GM04503 (cell line): ENCODE results near the gene ADGRA3.

Experiments used
- DNase-seq: peaks from one replicate; pipeline ENCODE4 v3.0.0-alpha.2; 2012; ENCODE audit warnings: low read depth

Gene ADGRA3, protein sequence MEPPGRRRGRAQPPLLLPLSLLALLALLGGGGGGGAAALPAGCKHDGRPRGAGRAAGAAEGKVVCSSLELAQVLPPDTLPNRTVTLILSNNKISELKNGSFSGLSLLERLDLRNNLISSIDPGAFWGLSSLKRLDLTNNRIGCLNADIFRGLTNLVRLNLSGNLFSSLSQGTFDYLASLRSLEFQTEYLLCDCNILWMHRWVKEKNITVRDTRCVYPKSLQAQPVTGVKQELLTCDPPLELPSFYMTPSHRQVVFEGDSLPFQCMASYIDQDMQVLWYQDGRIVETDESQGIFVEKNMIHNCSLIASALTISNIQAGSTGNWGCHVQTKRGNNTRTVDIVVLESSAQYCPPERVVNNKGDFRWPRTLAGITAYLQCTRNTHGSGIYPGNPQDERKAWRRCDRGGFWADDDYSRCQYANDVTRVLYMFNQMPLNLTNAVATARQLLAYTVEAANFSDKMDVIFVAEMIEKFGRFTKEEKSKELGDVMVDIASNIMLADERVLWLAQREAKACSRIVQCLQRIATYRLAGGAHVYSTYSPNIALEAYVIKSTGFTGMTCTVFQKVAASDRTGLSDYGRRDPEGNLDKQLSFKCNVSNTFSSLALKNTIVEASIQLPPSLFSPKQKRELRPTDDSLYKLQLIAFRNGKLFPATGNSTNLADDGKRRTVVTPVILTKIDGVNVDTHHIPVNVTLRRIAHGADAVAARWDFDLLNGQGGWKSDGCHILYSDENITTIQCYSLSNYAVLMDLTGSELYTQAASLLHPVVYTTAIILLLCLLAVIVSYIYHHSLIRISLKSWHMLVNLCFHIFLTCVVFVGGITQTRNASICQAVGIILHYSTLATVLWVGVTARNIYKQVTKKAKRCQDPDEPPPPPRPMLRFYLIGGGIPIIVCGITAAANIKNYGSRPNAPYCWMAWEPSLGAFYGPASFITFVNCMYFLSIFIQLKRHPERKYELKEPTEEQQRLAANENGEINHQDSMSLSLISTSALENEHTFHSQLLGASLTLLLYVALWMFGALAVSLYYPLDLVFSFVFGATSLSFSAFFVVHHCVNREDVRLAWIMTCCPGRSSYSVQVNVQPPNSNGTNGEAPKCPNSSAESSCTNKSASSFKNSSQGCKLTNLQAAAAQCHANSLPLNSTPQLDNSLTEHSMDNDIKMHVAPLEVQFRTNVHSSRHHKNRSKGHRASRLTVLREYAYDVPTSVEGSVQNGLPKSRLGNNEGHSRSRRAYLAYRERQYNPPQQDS (N-terminal part only)

DNA sequence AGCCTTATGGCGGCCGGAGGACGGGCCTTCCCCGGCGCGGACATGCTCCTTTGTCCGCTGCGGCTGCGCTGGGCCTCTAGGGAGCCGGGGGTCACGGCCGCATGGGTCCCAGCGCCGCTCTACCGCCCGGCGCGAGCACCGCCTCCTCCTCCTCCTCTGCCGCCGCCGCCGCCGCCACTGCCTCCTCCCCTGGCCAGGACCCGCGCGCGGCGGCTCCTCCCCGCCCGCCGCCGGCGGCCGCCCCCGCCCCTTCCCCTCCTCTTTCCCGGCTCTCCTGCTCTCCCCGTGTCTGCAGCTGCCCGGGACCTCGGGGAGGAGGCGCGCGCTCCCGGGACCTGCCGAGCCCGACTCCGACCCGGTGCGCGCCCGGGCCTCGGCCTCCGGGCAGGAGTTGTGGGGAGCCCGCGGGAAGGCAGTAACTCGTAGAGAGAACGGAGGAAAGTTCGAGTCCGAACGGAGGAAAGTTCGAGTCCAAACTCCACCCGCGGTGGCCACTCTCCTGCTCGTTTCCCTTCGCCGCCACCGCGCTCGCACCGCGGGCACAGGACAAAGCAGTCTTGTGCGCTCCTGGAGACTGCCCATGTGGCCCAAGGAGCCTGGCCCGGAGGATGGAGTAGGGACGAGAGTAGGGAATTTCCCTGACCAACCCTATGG, at the start of gene ADGRA3:
TSS of gene ADGRA3 (minus strand) at position 179 of the 654 bp plus-strand sequence. CDS start 282 bp downstream, outside the sequence.
- no peak for DNase-seq

DNA sequence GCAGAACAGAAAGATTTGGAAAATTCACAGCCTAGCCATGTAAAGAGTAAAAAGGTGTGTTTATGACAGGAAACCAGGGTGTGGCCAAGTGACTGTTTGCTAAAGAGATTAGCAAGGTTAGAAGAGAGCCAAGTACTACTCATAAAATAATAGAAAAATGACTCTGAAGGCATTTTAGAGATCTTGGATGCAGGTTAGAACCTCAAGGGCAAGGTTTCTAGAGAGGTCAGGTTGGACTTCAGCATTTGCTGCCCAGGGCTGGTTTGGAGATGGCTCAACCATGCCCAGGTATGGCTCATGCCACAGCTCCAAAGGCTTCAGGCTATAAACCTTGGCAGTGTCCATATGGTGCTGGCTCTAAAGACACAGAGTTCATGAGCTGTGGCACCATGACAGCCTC, 40.6 kb upstream of the ADGRA3 start:
- no peak for DNase-seq

DNA sequence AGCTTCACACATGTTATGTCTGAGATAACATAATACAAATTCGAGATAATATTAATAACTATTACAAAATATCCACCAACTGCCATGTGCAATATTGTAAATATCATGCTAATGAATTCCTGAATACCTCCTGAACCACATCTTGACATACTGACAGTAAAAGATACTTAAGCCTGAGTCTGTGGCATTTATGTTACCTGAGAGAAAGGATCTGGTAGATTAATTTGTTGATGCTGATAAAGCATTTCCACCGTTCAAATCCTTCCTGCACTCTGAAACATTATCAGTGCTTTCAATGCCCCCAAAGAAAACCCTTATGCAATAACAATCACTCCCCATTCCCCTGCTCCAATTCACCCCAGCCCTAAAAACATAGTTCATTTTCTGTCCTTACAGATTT, 38.8 kb upstream of the ADGRA3 start:
- no peak for DNase-seq

DNA sequence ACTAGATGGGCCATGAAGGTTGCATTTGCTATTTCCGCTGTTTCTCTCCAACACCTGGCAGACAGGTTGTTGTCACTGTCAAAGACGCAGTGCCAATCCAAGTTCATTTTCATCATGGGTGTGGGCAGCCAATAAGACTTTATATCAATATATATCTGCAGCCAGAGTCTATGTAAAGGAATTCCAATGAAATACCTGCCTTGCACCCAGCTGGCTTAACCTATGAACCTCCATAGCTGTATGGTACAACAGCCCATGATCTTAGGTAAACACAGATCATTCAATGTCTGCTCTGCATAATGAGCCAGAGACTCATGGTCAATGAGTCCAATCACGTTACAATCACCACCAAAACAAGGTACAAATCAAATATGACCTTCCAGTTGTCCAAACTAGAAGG, 37.7 kb upstream of the ADGRA3 start:
- DNase-seq = no peak

DNA sequence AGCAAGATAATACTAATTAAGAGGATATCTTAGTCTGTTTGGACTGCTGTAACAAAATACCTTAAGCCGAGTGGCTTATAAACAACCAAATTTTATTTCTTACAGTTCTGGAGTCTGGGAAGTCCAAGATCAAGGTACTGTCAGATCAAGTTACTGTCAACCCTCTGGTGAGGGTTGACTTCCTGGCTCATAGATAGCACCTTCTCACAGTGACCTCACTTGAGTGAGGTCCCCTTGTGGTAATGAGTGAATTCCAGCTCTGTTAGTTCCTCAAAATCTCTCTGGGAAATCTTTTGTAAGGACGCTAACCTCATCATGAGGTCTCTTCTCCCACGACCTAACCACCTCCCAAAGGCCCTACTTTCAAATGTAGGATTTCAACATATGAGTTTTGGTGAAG, 36.9 kb upstream of the ADGRA3 start:
- DNase-seq = no peak

DNA sequence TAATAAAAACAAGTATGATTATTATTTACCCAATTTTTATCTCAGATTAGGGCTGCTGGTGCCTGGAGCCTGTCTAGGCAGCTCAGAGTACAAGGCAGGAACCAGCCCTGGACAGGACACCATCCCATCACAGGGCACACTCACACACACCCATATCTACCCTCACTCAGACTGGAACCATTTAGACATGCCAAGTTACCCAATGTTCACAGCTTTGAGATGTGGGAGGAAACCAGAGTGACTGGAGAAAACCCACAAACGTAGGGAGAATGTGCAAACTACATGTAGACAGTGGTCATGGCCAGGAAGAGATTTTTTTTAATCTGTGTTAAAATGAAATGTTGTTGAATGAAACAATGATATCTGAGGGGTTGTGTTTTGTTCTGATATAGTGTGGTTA, 35.7 kb upstream of the ADGRA3 start:
- no peak for DNase-seq

DNA sequence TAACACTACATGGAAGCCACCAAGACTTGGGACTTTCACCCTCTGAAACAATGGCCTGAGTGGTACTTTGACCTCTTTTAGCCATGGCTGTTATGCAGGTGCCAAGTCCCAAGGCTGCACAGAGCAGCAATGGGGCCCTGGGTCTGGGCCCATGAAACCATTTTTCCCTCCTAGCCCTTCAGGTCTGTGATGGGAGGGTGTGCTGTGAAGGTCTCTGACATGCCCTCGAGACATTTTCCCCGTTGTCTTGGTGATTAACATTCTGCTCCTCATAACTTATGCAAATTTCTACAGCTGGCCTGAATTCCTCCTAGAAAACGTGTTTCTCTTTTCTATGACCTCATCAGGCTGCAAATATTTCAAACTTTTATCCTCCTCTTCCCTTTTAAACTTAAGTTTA, 30.4 kb upstream of the ADGRA3 start:
- no peak for DNase-seq

DNA sequence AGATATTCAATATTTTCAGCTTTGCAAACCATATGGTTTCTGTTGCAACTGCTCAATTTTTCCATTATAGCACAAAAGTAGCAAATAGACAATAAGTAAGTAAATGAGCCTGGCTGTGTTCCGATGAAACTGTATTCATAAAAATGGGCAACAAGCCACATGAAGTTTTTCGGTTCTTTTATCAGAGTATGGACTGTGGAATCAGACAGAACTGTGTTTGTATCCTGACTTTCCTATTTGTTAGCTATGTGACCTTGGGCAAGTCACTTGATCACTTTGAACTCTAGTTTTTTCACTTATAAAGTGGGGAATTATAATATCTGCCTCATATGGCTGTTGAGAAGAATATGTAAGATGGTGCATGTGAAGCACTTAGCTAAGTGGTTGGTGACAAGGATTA, 23.4 kb upstream of the ADGRA3 start:
- no peak for DNase-seq

DNA sequence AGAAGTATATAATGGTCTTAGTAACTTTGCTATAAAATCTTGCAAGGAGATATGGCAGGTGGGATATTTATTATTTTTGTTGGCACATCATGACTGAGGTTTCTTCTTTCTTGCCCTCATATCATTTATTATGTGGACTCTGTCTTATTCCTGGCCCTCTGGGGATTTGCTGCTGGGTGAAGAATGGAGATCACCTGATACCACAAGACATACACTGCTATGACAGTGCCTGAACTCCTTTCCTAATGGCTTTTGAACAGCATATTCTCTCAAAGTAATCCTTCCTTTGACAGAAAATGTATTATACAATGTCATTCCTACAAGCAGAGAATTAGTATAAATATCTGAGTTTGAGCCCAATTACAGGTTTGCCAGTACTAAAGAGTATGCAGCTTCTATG, 22.0 kb upstream of the ADGRA3 start:
- DNase-seq = no peak

DNA sequence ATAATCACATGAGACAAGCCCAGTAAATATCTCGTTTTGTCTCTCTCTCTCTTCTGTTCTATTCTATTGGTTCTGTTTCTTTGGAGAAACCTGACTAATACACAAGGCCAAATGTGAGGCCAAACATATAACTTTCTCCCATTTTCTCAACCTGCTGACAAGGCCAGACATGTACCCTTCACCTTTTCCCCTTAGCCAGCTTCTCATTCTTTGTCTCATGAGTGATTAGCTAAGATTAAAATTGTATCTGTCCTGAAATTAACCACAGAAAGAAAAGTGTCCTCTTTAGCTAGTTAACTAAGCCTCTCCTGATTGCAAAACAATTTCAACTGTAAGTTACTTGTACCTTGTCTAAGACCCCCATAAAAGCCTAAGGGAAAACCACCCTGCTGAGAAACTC, 18.5 kb upstream of the ADGRA3 start:
- no peak for DNase-seq

DNA sequence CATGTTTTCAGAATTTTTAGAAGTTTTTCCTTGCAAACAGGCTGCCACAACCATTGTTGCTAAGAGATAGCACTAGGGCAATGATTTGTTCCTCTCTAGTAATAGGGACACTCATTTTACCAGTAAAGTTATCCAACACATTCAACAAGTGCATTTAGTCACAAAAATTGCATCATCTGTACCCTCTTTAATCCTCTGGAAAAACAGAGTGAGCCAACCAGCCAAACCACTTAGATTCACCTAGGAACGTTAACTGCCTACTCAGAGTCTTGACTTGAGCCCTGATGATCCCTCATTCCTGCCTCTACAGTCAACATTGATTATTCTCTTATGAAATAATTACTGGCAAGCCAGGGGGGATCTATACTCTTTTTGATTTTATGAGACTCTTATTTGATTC, 17.0 kb upstream of the ADGRA3 start:
- DNase-seq = no peak

DNA sequence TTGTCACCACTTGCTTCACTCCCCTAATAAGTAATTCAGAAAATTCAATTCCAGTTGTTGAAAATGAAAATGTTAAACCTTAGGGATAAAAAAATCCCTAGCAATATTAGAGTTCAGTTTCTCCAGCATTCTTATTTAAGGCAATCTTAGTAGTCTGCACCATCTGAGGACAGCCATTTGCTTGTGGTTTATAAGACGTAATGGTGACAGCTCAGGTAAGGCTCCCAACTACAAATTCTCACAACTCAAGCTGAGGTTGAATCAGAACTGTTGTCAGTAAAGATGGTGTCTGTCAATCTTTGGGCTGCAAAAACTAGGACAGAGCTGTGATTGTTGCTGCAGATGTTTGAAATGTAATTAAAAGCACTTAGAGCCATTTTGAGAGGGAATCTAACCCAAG, 16.3 kb upstream of the ADGRA3 start:
- no peak for DNase-seq

DNA sequence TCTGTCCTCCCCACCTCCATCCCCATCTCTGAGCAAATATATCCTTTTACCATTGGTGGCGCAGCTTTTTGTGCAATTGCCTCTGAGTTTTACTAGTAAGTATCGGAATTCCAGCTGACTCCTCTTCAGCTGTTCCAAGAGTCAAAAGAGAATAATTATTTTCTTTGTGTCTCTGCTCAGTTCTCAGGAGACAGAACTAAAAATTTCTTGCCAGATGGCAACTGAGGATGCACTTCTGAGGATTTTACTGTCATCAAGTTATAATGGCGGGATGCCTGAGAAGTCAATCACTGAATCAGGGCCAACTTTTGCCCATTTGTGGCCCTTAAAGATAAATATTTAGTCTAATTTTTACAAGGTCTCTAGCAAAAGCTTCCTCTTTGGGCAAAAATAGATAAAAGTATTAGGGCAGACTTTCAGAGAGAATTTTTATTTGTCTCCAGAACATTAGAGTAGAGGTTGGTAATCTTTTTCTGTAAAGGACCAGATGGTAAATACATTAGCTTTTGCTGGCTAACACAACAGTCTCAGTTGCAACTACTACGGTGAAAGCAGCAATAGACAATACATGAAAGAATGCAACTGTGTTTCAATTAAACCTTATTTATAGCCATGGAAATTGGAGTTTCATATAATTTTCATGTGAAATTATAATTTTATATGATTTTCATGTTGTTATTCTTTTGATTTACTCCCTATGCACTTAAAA, 15.6 kb upstream of the ADGRA3 start:
- DNase-seq = no peak

DNA sequence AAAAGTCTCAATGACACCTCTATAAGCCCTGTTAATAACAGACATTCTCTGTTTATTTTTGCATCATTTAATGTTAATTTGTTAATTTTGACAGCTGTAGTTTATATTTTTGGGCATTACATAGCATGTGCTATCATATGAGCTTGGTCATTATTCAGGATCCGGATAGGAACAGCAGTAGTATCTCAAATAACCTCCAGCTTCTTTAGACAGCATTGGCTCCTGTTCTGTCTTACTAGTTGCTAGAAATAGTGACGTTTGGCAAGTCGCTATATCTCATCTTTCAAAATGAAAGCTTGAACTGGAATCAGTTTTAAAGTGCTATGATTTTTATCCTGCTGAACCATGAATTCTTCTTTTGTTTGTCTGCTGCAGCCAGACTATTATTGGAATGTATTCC, 9.0 kb upstream of the ADGRA3 start:
- DNase-seq = no peak

DNA sequence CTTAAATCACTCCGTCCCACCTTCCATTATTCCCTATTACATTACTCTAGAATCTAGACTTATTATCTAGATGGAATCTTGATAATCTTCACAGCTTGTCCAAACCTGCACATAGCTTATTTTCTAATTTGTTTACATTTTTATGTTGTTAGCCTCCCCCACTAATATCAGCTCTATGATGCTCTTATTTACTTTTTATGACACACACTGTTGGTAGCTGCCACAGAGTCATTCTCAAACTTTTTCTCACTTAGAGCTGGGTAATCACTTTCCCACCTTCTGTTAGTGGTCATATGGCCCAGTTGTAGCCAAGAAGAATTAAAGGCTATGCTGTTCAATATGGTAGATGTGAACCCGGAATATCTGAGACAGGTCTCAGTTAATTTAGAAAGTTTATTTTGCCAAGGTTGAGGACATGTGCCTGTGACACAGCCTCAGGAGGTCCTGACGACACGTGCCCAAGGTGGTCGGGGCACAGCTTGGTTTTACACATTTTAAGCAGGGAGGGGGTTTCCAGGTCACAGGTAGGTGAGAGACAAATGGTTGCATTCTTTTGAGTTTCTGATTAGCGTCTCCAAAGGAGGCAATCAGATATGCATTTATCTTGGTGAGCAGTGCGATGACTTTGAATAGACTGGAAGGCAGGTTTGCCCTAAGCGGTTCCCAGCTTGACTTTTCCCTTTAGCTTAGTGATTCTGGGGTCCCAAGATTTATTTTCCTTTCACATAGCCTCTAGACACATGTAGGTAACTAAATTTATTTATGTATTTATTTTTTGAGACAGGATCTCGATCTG, 7.0 kb upstream of the ADGRA3 start:
- DNase-seq = no peak

DNA sequence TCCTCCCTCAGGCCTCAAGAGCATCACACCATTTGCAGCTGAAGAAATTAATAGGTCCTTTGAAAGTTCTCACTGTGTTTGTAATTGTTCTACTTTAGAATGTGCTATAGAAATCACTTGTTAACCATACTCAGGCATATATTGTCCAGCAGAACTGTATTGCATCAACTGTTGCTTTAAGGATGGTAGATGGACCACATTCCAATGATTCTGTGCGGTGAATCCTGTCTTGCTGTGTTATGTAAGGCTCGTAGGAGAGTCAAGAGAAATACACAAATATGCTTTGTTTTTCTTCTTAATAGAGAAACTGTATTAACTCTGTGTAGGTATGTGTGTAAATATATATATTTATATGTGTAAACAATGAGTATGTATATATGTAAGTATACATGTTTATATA, 6.3 kb upstream of the ADGRA3 start:
- no peak for DNase-seq

DNA sequence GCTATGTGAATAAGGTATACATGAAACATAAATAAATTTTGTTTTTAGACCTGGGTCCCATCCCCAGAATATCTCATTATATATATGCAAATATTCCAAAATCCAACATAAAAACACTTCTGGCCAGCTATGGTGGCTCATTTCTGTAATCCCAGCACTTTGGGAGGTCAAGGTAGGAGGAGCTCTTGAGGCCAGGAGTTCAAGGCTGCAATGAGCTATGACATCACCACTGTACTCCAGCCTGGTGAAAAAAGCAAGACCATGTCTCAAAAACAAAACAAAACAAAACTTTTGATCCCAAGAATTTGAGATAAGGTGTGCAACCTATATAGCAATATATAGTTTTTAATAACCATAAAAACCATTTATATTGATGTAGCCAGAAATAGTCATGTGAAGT, 5.4 kb upstream of the ADGRA3 start:
- no peak for DNase-seq

DNA sequence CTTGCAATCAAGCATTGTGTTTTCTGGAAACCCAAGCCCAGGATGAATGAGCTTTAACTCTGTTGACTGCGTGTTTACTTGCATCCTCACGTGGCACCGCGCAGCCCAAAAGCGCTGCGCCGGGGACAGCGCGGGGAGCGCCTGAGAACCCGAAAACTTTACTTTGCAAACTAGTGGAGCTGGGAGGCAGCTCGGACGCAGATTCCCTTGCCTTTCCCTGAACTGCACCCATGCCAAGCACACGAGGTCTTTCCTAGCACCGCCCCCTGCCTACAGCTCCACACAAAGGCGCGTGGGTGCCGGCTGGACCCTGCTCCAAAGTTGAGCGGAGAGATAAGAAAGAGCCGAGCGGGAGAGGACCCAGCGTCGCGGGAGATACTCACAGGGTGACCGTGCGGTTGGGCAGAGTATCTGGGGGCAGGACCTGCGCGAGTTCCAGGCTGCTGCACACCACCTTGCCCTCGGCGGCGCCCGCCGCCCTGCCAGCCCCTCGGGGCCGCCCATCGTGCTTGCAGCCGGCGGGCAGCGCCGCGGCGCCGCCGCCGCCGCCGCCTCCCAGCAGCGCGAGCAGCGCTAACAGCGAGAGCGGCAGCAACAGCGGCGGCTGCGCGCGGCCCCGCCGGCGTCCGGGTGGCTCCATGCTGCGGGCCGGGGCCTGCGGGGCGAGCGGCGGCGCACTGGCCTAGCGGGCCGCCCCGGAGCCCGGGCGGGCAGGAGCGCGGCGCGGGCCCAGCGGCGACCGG, 550 bp downstream of the ADGRA3 start:
- DNase-seq = no peak

DNA sequence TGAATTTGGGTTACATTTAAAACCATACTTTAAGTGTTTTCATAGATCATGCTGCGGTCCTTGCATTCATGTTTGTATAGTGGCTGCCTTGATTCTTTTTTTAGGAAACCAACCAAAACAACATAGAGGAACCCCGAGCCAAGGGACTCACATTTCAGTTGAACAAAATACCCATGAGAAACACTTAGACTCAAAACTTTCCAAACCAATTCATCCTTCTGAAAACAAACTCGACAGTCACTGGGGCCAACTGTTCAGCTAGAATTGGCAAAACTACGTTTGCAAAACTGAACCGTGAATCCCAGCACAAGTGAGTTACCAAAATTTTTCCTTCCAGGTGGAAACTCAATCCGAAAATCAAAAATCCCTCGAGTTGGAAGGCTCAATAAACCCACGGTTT, 1.4 kb downstream of the ADGRA3 start:
- DNase-seq = no peak

DNA sequence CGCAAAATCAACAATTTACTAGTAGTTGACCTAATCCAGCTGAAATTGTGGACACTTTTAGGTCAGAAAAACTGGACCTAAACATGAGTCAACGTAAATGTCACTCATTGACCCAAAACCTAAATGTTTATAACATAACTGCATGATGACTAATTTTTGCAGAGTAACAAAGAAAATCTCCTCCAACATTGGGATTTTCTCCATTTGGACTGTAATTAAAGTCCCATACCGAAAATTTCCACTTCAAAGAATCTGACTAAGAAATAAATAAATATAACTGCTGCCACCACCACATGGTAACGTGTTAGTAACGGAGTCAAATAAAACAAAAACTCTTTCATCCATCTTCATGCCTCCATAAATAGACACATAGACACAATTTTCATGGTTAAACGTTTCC, 1.9 kb downstream of the ADGRA3 start:
- peak; percentile 42 for DNase-seq
